Cardiac muscle cell (in vitro differentiated cells and primary cell): ENCODE data around the gene SLC29A3. TPM values are rescaled to one million over a fixed set of nuclear protein-coding genes. Genes with fewer than 3 reads are reported as not detected.

ENCODE experiments used
- DNase-seq, 2 donors: peaks; one replicate each; pipeline versions ENCODE4 v3.0.0 to v3.0.0-alpha.2; 2010 to 2017; ENCODE audit warnings: low read depth in 1 of 2, low spot score in 1 of 2
- H3K27ac ChIP-seq: fragments of 200-600 bp; sonication (generic); 2 replicates; pipeline ENCODE4 v1.5.1; 2016
- H3K27me3 ChIP-seq: fragments of 200-600 bp; sonication (generic); 2 replicates; pipeline ENCODE4 v1.6.0; 2016; ENCODE audit warnings: control low read depth
- H3K36me3 ChIP-seq: fragments of 200-600 bp; sonication (generic); 2 replicates; pipeline ENCODE4 v1.5.1; 2016; ENCODE audit warnings: control low read depth
- H3K4me1 ChIP-seq: fragments of 200-600 bp; sonication (generic); 2 replicates; pipeline ENCODE4 v1.8.1; 2017; ENCODE audit warnings: low read depth, mild to moderate bottlenecking, mixed run types
- H3K4me3 ChIP-seq: fragments of 200-600 bp; sonication (generic); 2 replicates; pipeline ENCODE4 v1.5.1; 2016; ENCODE audit warnings: mild to moderate bottlenecking
- H3K9me3 ChIP-seq: fragments of 200-600 bp; sonication (generic); 2 replicates; pipeline ENCODE4 v1.5.1; 2017; ENCODE audit warnings: low read depth, mild to moderate bottlenecking, control low read depth
- polyA plus RNA-seq: library from polyadenylated mRNA; unstranded; fragments of >200 nt; fragmentation: Nextera tagmentation; extraction: Ambion mirVana; gene quantifications from 2 replicates; pipeline ENCODE4 v1.2.1, GENCODE V29; 2016
- total RNA-seq: library from RNA; depleted of rRNA; stranded (reverse); fragments of >200 nt; gene quantifications from 2 replicates; pipeline ENCODE4 v1.2.3, GENCODE V29; 2016
- TF ChIP-seq, protein P1 (sequence below): IDR thresholded peaks from 2 replicates; pipeline ENCODE4 v1.5.1; 2012; ENCODE audit warnings: low read depth, mild to moderate bottlenecking, low read length

Gene SLC29A3
- total and polyA plus RNA-seq, 2 experiments from 2014 or later: 3.5 to 4.0 TPM

- no peaks in the 10 kb centered on the region for H3K36me3 ChIP-seq
- no peaks in the 10 kb centered on the region for H3K4me1 ChIP-seq
- DNase-seq: no peak
- TF ChIP-seq, protein P1, sequence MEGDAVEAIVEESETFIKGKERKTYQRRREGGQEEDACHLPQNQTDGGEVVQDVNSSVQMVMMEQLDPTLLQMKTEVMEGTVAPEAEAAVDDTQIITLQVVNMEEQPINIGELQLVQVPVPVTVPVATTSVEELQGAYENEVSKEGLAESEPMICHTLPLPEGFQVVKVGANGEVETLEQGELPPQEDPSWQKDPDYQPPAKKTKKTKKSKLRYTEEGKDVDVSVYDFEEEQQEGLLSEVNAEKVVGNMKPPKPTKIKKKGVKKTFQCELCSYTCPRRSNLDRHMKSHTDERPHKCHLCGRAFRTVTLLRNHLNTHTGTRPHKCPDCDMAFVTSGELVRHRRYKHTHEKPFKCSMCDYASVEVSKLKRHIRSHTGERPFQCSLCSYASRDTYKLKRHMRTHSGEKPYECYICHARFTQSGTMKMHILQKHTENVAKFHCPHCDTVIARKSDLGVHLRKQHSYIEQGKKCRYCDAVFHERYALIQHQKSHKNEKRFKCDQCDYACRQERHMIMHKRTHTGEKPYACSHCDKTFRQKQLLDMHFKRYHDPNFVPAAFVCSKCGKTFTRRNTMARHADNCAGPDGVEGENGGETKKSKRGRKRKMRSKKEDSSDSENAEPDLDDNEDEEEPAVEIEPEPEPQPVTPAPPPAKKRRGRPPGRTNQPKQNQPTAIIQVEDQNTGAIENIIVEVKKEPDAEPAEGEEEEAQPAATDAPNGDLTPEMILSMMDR: no peak
- H3K9me3 ChIP-seq: no peaks in the 10 kb centered on the region
- no peak overlapping the region for H3K27ac ChIP-seq
- H3K4me3 ChIP-seq: no peak overlapping the region
- no peaks in the 10 kb centered on the region for H3K27me3 ChIP-seq
Measured at GRCh38 chr10:71368176-71368575, 49.1 kb downstream of the SLC29A3 start.

DNA sequence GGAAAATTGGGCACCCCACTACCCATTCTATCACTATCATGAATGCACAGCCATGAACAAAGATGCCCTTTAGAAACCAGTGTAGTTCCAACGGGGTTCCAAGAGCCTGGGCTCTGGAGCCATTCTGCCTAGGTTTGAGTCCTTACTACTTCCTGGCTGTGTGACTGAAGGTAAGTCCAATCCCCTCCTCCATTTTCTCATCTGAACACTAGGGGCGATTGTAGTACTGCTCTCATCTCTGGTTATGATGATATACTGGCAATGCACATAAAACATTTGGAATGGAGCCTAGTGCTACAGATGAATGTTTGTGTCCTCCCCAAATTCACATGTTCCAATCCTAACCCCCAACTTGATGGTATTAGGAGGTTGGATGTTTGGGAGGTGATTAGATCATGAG is 49.6 kb downstream of the SLC29A3 start:
- H3K4me1 ChIP-seq: no peaks in the 10 kb centered on the region
- H3K27me3 ChIP-seq: no peaks in the 10 kb centered on the region
- TF ChIP-seq, protein P1: peak; percentile 4
- no peak overlapping the region for H3K4me3 ChIP-seq
- H3K9me3 ChIP-seq: no peaks in the 10 kb centered on the region
- H3K27ac ChIP-seq: no peak overlapping the region
- H3K36me3 ChIP-seq: no peaks in the 10 kb centered on the region
- no peak for DNase-seq

- H3K36me3 ChIP-seq: no peaks in the 10 kb centered on the region
- DNase-seq: no peak
- H3K27ac ChIP-seq: no peak overlapping the region
- H3K4me1 ChIP-seq: no peaks in the 10 kb centered on the region
- no peaks in the 10 kb centered on the region for H3K27me3 ChIP-seq
- TF ChIP-seq, protein P1: no peak
- H3K4me3 ChIP-seq: no peak overlapping the region
- no peaks in the 10 kb centered on the region for H3K9me3 ChIP-seq
Measured at GRCh38 chr10:71369602-71370001, 50.5 kb downstream of the SLC29A3 start.

DNA sequence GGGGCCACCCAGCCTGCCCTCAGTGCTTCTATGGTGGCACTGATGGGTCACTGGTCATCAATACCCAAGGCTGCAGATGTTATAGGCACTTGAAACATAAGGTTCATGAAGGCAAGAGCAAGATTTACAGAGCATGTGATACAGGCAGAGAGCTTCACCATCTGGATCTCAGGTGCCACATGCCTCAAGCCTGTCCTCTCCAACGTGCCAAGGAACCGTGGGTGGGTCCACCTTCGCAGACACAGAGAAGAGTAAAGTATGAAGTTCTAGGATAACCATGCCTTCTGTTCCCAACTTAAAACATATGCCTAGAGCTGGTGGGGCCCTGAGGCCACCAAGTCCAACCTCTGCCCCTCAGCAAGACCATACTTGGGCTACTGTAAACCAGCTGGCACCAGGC is 51.0 kb downstream of the SLC29A3 start:
- H3K9me3 ChIP-seq: no peaks in the 10 kb centered on the region
- TF ChIP-seq, protein P1: no peak

GRCh38 chr10:71371750-71372166 is 52.7 kb downstream of the SLC29A3 start:
- Histone ChIP-seq H3K27me3 (no peaks in the 10 kb centered on the region), H3K36me3 (no peaks in the 10 kb centered on the region), H3K4me1 (no peaks in the 10 kb centered on the region), H3K27ac (no peak overlapping the region), H3K9me3 (no peaks in the 10 kb centered on the region), H3K4me3 (no peak overlapping the region)
- no peak for DNase-seq
- TF ChIP-seq, protein P1: no peak

More for the DNA sequence above, 51.0 kb downstream of the SLC29A3 start:
- DNase-seq: no peak
- H3K36me3 ChIP-seq: no peaks in the 10 kb centered on the region
- H3K4me1 ChIP-seq: no peaks in the 10 kb centered on the region
- H3K27me3 ChIP-seq: no peaks in the 10 kb centered on the region
- H3K27ac ChIP-seq: no peak overlapping the region
- H3K4me3 ChIP-seq: no peak overlapping the region
